NB4 (cell line): Measurements from ENCODE around the gene CCT3.

Source experiments
- CTCF ChIP-seq: IDR thresholded peaks from one replicate; pipeline ENCODE4 v1.5.1; 2012; ENCODE audit warnings: low read depth, low read length
- MYC ChIP-seq: IDR thresholded peaks from 2 replicates; pipeline ENCODE4 v1.6.1; 2011; ENCODE audit warnings: low read depth, low read length
- POLR2A ChIP-seq: IDR thresholded peaks from 2 replicates; pipeline ENCODE4 v1.6.1; 2011; ENCODE audit warnings: mild to moderate bottlenecking; ENCODE audit not compliant: insufficient read length; ENCODE audit errors: extremely low read depth

DNA sequence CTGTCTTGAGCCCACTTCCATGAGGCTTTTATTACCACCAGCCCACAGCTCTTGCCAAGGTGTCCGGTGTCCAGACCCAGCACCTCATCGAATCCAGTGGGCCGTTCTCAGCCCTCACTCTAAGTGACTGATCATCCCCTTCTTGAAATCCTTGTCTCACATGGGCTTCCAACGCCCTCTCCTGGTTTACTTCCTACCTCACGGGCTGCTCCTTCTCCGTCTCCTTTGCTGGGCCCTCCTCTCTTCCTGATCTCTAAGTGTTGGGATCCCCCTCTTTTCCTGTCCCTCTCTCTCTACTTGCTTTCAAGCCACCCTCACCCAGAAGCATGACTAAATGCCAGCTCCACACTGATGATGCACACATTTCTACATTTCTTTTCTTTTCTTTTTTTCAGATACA is 21.9 kb upstream of the CCT3 start:
- TF ChIP-seq CTCF: no peak
- TF ChIP-seq POLR2A: no peak
- no peak for TF ChIP-seq MYC
